Psoas muscle (tissue), 8 donors: ENCODE results near the gene SMIM41. TPM values are rescaled to one million over a fixed set of nuclear protein-coding genes. Genes with fewer than 3 reads are reported as not detected.
A peak's percentile ranks its signal among the peaks of the same experiment; 100 is the strongest.

Experiments used
- ATAC-seq, 4 donors: fragments of 200-7000 bp; cut with Tn5 transposase; one replicate each; pipeline ENCODE4 v1.9.1; 2020; ENCODE audit warnings: moderate library complexity in 3 of 4, mild to moderate bottlenecking in 2 of 4
- DNase-seq, 2 donors: peaks; one replicate each; pipeline ENCODE4 v3.0.0-alpha.2; 2020
- H3K27ac ChIP-seq: fragments of 200-600 bp; one replicate; pipeline ENCODE4 v1.8.0; 2022
- H3K27me3 ChIP-seq, 3 donors: fragments of 200-600 bp in 1 of 3; one replicate each; pipeline versions ENCODE4 v1.6.1 to v1.8.0; 2013 to 2022; ENCODE audit warnings: low read length in 2 of 3, mild to moderate bottlenecking in 2 of 3, moderate library complexity in 1 of 3; ENCODE audit not compliant: insufficient read depth in 3 of 3
- H3K36me3 ChIP-seq, 2 donors: fragments of 200-600 bp in 1 of 2; one replicate each; pipeline versions ENCODE4 v1.6.1 to v1.8.0; 2013 to 2022; ENCODE audit warnings: low read depth in 1 of 2, mild to moderate bottlenecking in 1 of 2, moderate library complexity in 1 of 2; ENCODE audit not compliant: insufficient read depth in 1 of 2
- H3K4me1 ChIP-seq: fragments of 200-600 bp; one replicate; pipeline ENCODE4 v1.8.0; 2022
- H3K4me3 ChIP-seq: fragments of 200-600 bp; one replicate; pipeline ENCODE4 v1.8.0; 2022; ENCODE audit warnings: mild to moderate bottlenecking
- H3K9me3 ChIP-seq: fragments of 200-600 bp; one replicate; pipeline ENCODE4 v1.8.0; 2022
- CTCF ChIP-seq: fragments of 200-600 bp; IDR thresholded peaks from one replicate; pipeline ENCODE4 v1.8.0; 2022; ENCODE audit warnings: antibody characterized with exemption
- WGBS, 3 donors: extraction: QIAGEN DNeasy Blood & Tissue Kit; methylation state at CpG; one replicate each; pipeline versions ENCODE4 v1.1.6 to v1.1.7; 2013; 5-methylcytosine and 5-hydroxymethylcytosine counted together
- intact Hi-C, 2 donors: fragments of 100-400 bp; cut with DNase I; formaldehyde crosslinking; loops; one replicate each; pipeline versions ENCODE4 v1.11.0 to v1.14.2; 2022
- polyA plus RNA-seq, 3 donors: library from polyadenylated mRNA; stranded (reverse); fragments of 200-250 nt; gene quantifications; one replicate each; pipeline ENCODE4 v1.2.3, GENCODE V29; 2013
- total RNA-seq, 4 donors: library from RNA; stranded (reverse); fragmentation: NEBNext Ultra II Directional in 2 of 4; extraction: Animal tissue kit (Norgen Biotek cat#: 25700) in 2 of 4; gene quantifications; one replicate each; pipeline versions ENCODE4 v1.2.1 to v1.2.4, GENCODE V29; 2021 to 2023
- donor health status: healthy with polysubstance abuse.
- donor health status: DM: no; HTN: no; CAD: no; lungs with moderate emphysema.
- donor health status: Bipolar disorder and iron deficiency.
- donor health status: healthy.
- donor health status: DM: yes; HTN: yes; CAD: no.
- donor health status: DM: no; HTN: no; CAD: no.
- donor health status: DM: no; HTN: no; CAD: no.
- donor health status: DM: yes; HTN: yes; CAD: no.

SMIM41 gene
- total and polyA plus RNA-seq, 7 donors, result 0.16 to 0.32 (median 0.20) TPM; not detected in 4

GRCh38 chr12:52069327-52070184, 9.9 kb upstream of the SMIM41 start, which contains the start of gene ATG101:
ATG101 (plus strand) TSS chr12:52069978; CDS start chr12:52073651, 3,673 bp downstream.
- intact Hi-C loops, result loop anchor here in 1 of 2 donors (5.0 kb wide), 1 partner anchor 42 kb away; no protein-coding TSS in a partner anchor
- WGBS, 3 donors, result 0 to 1% (median 1%) methylated on average over 50 to 60 of the region's 60 CpGs

GRCh38 chr12:52070185-52070925, 9.1 kb upstream of the SMIM41 start:
- Histone ChIP-seq H3K9me3 (no peaks in the 10 kb centered on the region), H3K27me3 (no peaks in the 10 kb centered on the region), H3K27ac (peak overlapping the region; percentile 90), H3K4me3 (peak overlapping the region; percentile 78), H3K4me1 (peaks cover 27% of the 10 kb centered on the region), H3K36me3 (peaks cover 0 to 42% of the 10 kb centered on the region in 2 donors)
- DNase-seq, result no peak
- TF ChIP-seq CTCF, result no peak
- intact Hi-C loops, result no loop called here
- ATAC-seq, result peak in 3 of 4 donors; percentile 24 to 48 (median 33)
- 3% methylated on average over 32 to 37 of the region's 37 CpGs for WGBS, 3 donors

More at GRCh38 chr12:52069327-52070184, 9.9 kb upstream of the SMIM41 start, which contains the start of gene ATG101:
- DNase-seq (peak; percentile 89 to 94), ATAC-seq (peak; percentile 97 to 98 (median 98))
- peak; percentile 54 for TF ChIP-seq CTCF
- H3K36me3 ChIP-seq, result peaks cover 0 to 34% of the 10 kb centered on the region in 2 donors
- H3K4me1 ChIP-seq, result peaks cover 27% of the 10 kb centered on the region
- no peaks in the 10 kb centered on the region for H3K27me3 ChIP-seq
- no peaks in the 10 kb centered on the region for H3K9me3 ChIP-seq
- H3K4me3 ChIP-seq, result peak within 1 kb of the TSS; percentile 78
- peak within 1 kb of the TSS; percentile 90 for H3K27ac ChIP-seq

- intact Hi-C loops, result no loop called here
- TF ChIP-seq CTCF, result no peak
- Histone ChIP-seq H3K27ac (no peak overlapping the region), H3K4me3 (no peak overlapping the region), H3K4me1 (peaks cover 31% of the 10 kb centered on the region), H3K36me3 (peaks cover 3 to 73% of the 10 kb centered on the region in 2 donors), H3K27me3 (no peaks in the 10 kb centered on the region), H3K9me3 (no peaks in the 10 kb centered on the region)
- no peak for ATAC-seq
- 67 to 82% (median 73%) methylated on average over 23 of the region's 23 CpGs for WGBS, 3 donors
- DNase-seq, result peak in 1 of 2 donors; percentile 35
These were observed 5.7 kb upstream of the SMIM41 start for GRCh38 chr12:52073531-52074381.

GRCh38 chr12:52074971-52075724, 4.4 kb upstream of the SMIM41 start:
- WGBS, 3 donors, result 72 to 92% (median 74%) methylated on average over 3 of the region's 3 CpGs
- Histone ChIP-seq H3K27ac (no peak overlapping the region), H3K27me3 (no peaks in the 10 kb centered on the region), H3K4me1 (peaks cover 26% of the 10 kb centered on the region), H3K9me3 (no peaks in the 10 kb centered on the region), H3K36me3 (peaks cover 3 to 78% of the 10 kb centered on the region in 2 donors), H3K4me3 (no peak overlapping the region)
- ATAC-seq (no peak), DNase-seq (no peak)
- intact Hi-C loops, result no loop called here
- no peak for TF ChIP-seq CTCF
